HL-60 (cell line): Measurements from ENCODE around the gene SLC4A3.

Experiments used
- CTCF ChIP-seq: IDR thresholded peaks from one replicate; pipeline ENCODE4 v1.5.1; 2011; ENCODE audit warnings: low read length, control low read depth, inconsistent platforms; ENCODE audit not compliant: insufficient read depth
- POLR2AphosphoS5 ChIP-seq: IDR thresholded peaks from 2 replicates; pipeline ENCODE4 v1.6.1; 2012; ENCODE audit warnings: low read depth
- REST ChIP-seq: IDR thresholded peaks from 2 replicates; pipeline ENCODE4 v1.6.1; 2012; ENCODE audit warnings: low read depth; ENCODE audit not compliant: insufficient replicate concordance

GRCh38 chr2:219641390-219642068 lies 14.1 kb downstream of the SLC4A3 start:
- TF ChIP-seq POLR2AphosphoS5 (no peak), CTCF (no peak), REST (no peak)
